H1 (cell line): ENCODE results near the gene AOAH. TPM values are rescaled to one million over a fixed set of nuclear protein-coding genes. Genes with fewer than 3 reads are reported as not detected.

ENCODE experiments used
- PHF8 ChIP-seq: fragments of 200-600 bp; sonication (generic); conservative IDR thresholded peaks from 2 replicates; pipeline ENCODE4 v1.7.1; 2012; ENCODE audit warnings: low read depth, mild to moderate bottlenecking, inconsistent platforms, low read length, moderate library complexity
- SIX5 ChIP-seq: IDR thresholded peaks from 2 replicates; pipeline ENCODE4 v1.6.1; 2011; ENCODE audit warnings: mild to moderate bottlenecking, low read depth, low read length
- YY1 ChIP-seq: IDR thresholded peaks from 2 replicates; pipeline ENCODE4 v1.6.1; 2011; ENCODE audit warnings: low read depth, mild to moderate bottlenecking, low read length
- polyA plus RNA-seq, 7 experiments: library from polyadenylated mRNA; depleted of rRNA in 3 of 7; stranded (reverse) in 5 of 7; unstranded in 2 of 7; fragments of >200 nt in 5 of 7; fragments of 200-250 nt in 2 of 7; gene quantifications; 1 replicate in 5 of 7; 2 replicates in 1 of 7; 4 replicates in 1 of 7; pipeline versions ENCODE4 v1.2.1 to v1.2.3, GENCODE V29; 2011 to 2013; ENCODE audit warnings: missing spikeins in 2 of 7, mixed read lengths in 2 of 7
- total RNA-seq: library from RNA; stranded (reverse); fragmentation: NEBNext Ultra II Directional; extraction: Animal tissue kit (Norgen Biotek cat#: 25700); gene quantifications from 2 replicates; pipeline ENCODE4 v1.2.1, GENCODE V29; 2021
- TF ChIP-seq, protein P1 (sequence below): IDR thresholded peaks from 2 replicates; pipeline ENCODE4 v1.6.1; 2012; ENCODE audit warnings: inconsistent platforms
- TF ChIP-seq, protein P2 (sequence below): IDR thresholded peaks from 2 replicates; pipeline ENCODE4 v1.6.1; 2011; ENCODE audit warnings: low read depth, mild to moderate bottlenecking, low read length; ENCODE audit not compliant: insufficient read depth

Gene AOAH
- total and polyA plus RNA-seq, 2 of the 8 experiments (the other 6 are each of a cell fraction or from before 2014, with no cell fraction given), result 0.08 TPM; not detected in 1

DNA sequence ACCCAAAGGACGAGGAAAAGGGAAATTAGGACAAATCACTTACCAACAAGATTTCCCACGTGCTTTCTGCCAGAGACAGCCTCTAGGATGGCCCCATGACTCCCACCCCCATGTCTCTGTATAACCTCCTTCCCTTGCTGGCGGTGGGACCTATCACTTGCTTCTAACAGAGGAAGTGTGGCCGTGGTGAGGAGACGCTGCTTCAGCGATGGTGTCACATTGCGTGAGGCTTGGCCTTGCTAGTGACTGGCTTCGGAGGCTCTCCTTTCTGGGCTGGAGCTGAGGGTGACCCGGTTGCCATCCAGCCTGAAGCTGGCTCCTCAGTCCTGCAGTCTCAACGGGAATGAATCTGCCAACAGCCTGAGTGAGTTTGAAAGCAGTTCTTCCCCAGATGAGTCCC, 210.9 kb downstream of the AOAH start (continued):
- TF ChIP-seq, protein P1, sequence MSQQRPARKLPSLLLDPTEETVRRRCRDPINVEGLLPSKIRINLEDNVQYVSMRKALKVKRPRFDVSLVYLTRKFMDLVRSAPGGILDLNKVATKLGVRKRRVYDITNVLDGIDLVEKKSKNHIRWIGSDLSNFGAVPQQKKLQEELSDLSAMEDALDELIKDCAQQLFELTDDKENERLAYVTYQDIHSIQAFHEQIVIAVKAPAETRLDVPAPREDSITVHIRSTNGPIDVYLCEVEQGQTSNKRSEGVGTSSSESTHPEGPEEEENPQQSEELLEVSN, result no peak
- TF ChIP-seq, protein P2, sequence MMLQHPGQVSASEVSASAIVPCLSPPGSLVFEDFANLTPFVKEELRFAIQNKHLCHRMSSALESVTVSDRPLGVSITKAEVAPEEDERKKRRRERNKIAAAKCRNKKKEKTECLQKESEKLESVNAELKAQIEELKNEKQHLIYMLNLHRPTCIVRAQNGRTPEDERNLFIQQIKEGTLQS, result no peak
- no peak for TF ChIP-seq PHF8
- TF ChIP-seq SIX5, result no peak
- no peak for TF ChIP-seq YY1
